B cell (primary cell): ENCODE measurements around the gene SSX3. TPM values are rescaled to one million over a fixed set of nuclear protein-coding genes. Genes with fewer than 3 reads are reported as not detected.

ENCODE experiments used
- ATAC-seq: fragments of 200-7000 bp; cut with Tn5 transposase; one replicate; pipeline ENCODE4 v1.10.0; 2021; ENCODE audit warnings: low read depth, mild to moderate bottlenecking, moderate number of reproducible peaks, moderate library complexity
- CTCF ChIA-PET: fragments of 350-600 bp; sonication (Branson Sonifier 250); formaldehyde crosslinking; loops from one replicate; lab custom pipeline; 2021; ENCODE audit warnings: antibody characterized with exemption, inconsistent platforms; lab: Charles Lee
- POLR2A ChIA-PET: fragments of 350-600 bp; sonication (Branson Sonifier 250); formaldehyde crosslinking; loops from one replicate; lab custom pipeline; 2021; ENCODE audit warnings: antibody characterized with exemption; lab: Charles Lee
- DNase-seq: peaks from one replicate; pipeline ENCODE4 v3.0.0; 2013
- H2AFZ ChIP-seq: 2 replicates; pipeline ENCODE4 v1.6.1; 2012; ENCODE audit warnings: mild to moderate bottlenecking, low read depth, low read length; ENCODE audit not compliant: insufficient read depth, poor library complexity, severe bottlenecking
- H3K27ac ChIP-seq, 2 donors: 1 replicate in 1 of 2; 2 replicates in 1 of 2; pipeline ENCODE4 v1.5.1; 2012 to 2013; ENCODE audit warnings: low read length in 2 of 2, mild to moderate bottlenecking in 2 of 2, moderate library complexity in 1 of 2
- H3K27me3 ChIP-seq, 4 experiments: fragments of 200-600 bp in 1 of 4; sonication (generic) in 1 of 4; replicated peaks in 1 of 4; 1 replicate in 2 of 4; 2 replicates in 2 of 4; pipeline versions ENCODE4 v1.6.1 to v1.7.0; 2013 to 2016; ENCODE audit warnings: low read length in 3 of 4, mild to moderate bottlenecking in 2 of 4, mixed read lengths in 1 of 4, moderate library complexity in 1 of 4; ENCODE audit not compliant: insufficient read depth in 4 of 4, control insufficient read depth in 3 of 4; ENCODE audit errors: control extremely low read depth in 1 of 4
- H3K36me3 ChIP-seq, 2 experiments: replicated peaks in 1 of 2; 1 replicate in 1 of 2; 2 replicates in 1 of 2; pipeline versions ENCODE4 v1.6.1 to v1.7.1; 2013; ENCODE audit warnings: low read length in 1 of 2; ENCODE audit not compliant: insufficient read depth in 2 of 2, control insufficient read depth in 1 of 2; ENCODE audit errors: control extremely low read depth in 1 of 2, extremely low read depth in 1 of 2
- H3K4me1 ChIP-seq, 2 donors: fragments of 200-600 bp in 1 of 2; sonication (generic) in 1 of 2; 1 replicate in 1 of 2; 2 replicates in 1 of 2; pipeline versions ENCODE4 v1.5.1 to v1.6.1; 2013 to 2017; ENCODE audit warnings: low read length in 2 of 2; ENCODE audit not compliant: control insufficient read depth in 2 of 2, insufficient read depth in 2 of 2
- H3K4me2 ChIP-seq: replicated peaks from 2 replicates; pipeline ENCODE3; 2012; ENCODE audit warnings: mild to moderate bottlenecking, low read depth, low read length; ENCODE audit not compliant: poor library complexity, severe bottlenecking
- H3K4me3 ChIP-seq, 5 experiments: fragments of 200-600 bp in 1 of 5; sonication (generic) in 1 of 5; 1 replicate in 3 of 5; 2 replicates in 2 of 5; pipeline versions ENCODE4 v1.5.1 to v1.7.0; 2011 to 2016; ENCODE audit warnings: low read length in 4 of 5, mild to moderate bottlenecking in 4 of 5, low read depth in 2 of 5, control low read depth in 1 of 5, moderate library complexity in 1 of 5; ENCODE audit not compliant: insufficient read depth in 1 of 5; ENCODE audit errors: control extremely low read depth in 1 of 5, extremely low read depth in 1 of 5
- H3K79me2 ChIP-seq: fragments of 200-600 bp; sonication (generic); one replicate; pipeline ENCODE4 v1.6.0; 2016; ENCODE audit warnings: low read length; ENCODE audit not compliant: control insufficient read depth, insufficient read depth
- H3K9ac ChIP-seq: fragments of 200-600 bp; sonication (generic); 2 replicates; pipeline ENCODE4 v1.6.1; 2017; ENCODE audit warnings: mild to moderate bottlenecking, low read length, moderate library complexity
- H3K9me3 ChIP-seq, 3 donors: one replicate each; pipeline versions ENCODE4 v1.6.1 to v1.7.1; 2013; ENCODE audit warnings: low read length in 2 of 3; ENCODE audit not compliant: control insufficient read depth in 2 of 3, insufficient read depth in 1 of 3; ENCODE audit errors: control extremely low read depth in 1 of 3
- H4K20me1 ChIP-seq: 2 replicates; pipeline ENCODE4 v1.6.0; 2012; ENCODE audit warnings: mild to moderate bottlenecking, low read length; ENCODE audit not compliant: insufficient read depth, control insufficient read depth, poor library complexity, severe bottlenecking
- H3K27ac Mint-ChIP-seq: one replicate; pipeline ENCODE4 v1.8.0; 2021; ENCODE audit warnings: mixed read lengths
- H3K27me3 Mint-ChIP-seq: one replicate; pipeline ENCODE4 v1.8.0; 2021; ENCODE audit warnings: mixed read lengths
- H3K4me1 Mint-ChIP-seq: one replicate; pipeline ENCODE4 v1.8.0; 2021; ENCODE audit warnings: mixed read lengths
- H3K4me3 Mint-ChIP-seq: one replicate; pipeline ENCODE4 v1.8.0; 2021; ENCODE audit warnings: mixed read lengths
- H3K9me3 Mint-ChIP-seq: one replicate; pipeline ENCODE4 v1.8.0; 2022; ENCODE audit warnings: mixed read lengths; ENCODE audit not compliant: insufficient read depth
- CTCF ChIP-seq: fragments of 200-600 bp; IDR thresholded peaks from one replicate; pipeline ENCODE4 v1.8.0; 2022; ENCODE audit warnings: antibody characterized with exemption, mild to moderate bottlenecking
- EZH2 ChIP-seq: IDR thresholded peaks from 2 replicates; pipeline ENCODE4 v1.6.1; 2012; ENCODE audit warnings: borderline replicate concordance, low read depth, mild to moderate bottlenecking, moderate library complexity, low read length; ENCODE audit not compliant: insufficient read depth, poor library complexity, severe bottlenecking
- WGBS: methylation state at CpG from one replicate; pipeline ENCODE4 v1.1.5; 2013; ENCODE audit warnings: missing lambda C conversion rate; ENCODE audit not compliant: insufficient coverage; 5-methylcytosine and 5-hydroxymethylcytosine counted together
- intact Hi-C: fragments of 100-400 bp; cut with micrococcal nuclease; formaldehyde crosslinking; loops from one replicate; pipeline ENCODE4 v1.10.0; 2022
- polyA plus RNA-seq: library from polyadenylated mRNA; depleted of rRNA; stranded (reverse); fragments of >200 nt; gene quantifications from 2 replicates; pipeline ENCODE4 v1.2.3, GENCODE V29; 2012
- small RNA-seq: library from RNA; depleted of rRNA; stranded (forward); fragments of <200 nt; gene quantifications from one replicate; pipeline ENCODE3, GENCODE V24; 2012; ENCODE audit warnings: low replicate concordance, low read depth; ENCODE audit not compliant: insufficient read length
- total RNA-seq, 2 donors: library from RNA; stranded (reverse); fragments of 120-200 nt in 1 of 2; gene quantifications; 1 replicate in 1 of 2; 2 replicates in 1 of 2; pipeline versions ENCODE4 v1.2.3 to v1.2.4, GENCODE V29; 2013 to 2022

The SSX3 gene
- total and polyA plus RNA-seq, 2 donors (not counting 1 experiment from before 2014, with no cell fraction given) = not detected

DNA sequence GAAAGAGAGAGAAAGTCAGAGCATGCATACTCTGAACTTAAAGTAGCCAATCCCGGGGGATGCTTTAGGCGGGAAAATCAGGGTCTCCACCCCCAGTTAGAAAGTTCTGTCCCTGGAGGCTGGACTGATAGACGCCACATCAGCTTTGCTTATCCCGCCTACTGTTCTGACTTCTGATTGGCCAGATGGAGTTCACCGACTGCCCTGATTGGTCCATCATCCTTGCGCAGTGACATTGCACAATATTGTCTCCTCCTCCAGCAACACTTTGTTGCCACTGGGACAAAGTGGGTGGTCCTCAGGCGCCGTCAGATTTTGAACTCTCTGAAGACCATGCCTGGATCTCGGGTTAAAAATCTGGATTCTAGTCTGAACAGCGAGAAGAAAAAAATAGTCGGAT, 50.3 kb downstream of the SSX3 start:
- Histone ChIP-seq H2AFZ (no peak overlapping the region), H3K36me3 (no peaks in the 10 kb centered on the region), H3K4me1 (no peaks in the 10 kb centered on the region), H3K79me2 (no peaks in the 10 kb centered on the region), H3K4me2 (no peak overlapping the region), H3K9me3 (no peaks in the 10 kb centered on the region), H3K4me3 (no peak overlapping the region), H3K9ac (no peak overlapping the region), H4K20me1 (no peaks in the 10 kb centered on the region), H3K27ac (no peak overlapping the region), H3K27me3 (no peaks in the 10 kb centered on the region)
- 88% methylated on average over 6 of the region's 11 CpGs for WGBS
- Mint-ChIP-seq H3K27me3 (peaks cover 7% of the 10 kb centered on the region), H3K4me1 (no peaks in the 10 kb centered on the region), H3K27ac (no peak overlapping the region), H3K9me3 (no peaks in the 10 kb centered on the region), H3K4me3 (no peak overlapping the region)
- intact Hi-C loops = no loop called here
- DNase-seq (no peak), ATAC-seq (no peak)
- POLR2A ChIA-PET = no interaction called here
- TF ChIP-seq CTCF (no peak), EZH2 (no peak)
- CTCF ChIA-PET = no interaction called here

Small RNA genes within 50 kb of the gene (small RNA-seq; reads per million reads assigned to genes)
- gene AL606490.7 (not detected), gene AL606490.9 (not detected)

Other genes with a start within 250 kb of the SSX3 start
- gene SPACA5B, start 226.1 kb downstream of the SSX3 start, total RNA-seq = not detected in 2 replicates
- gene SPACA5B, start 226.1 kb downstream of the SSX3 start, polyA plus RNA-seq = not detected in 2 replicates
- not detected in 2 replicates for gene SSX5, start 159.9 kb downstream of the SSX3 start, total RNA-seq
- not detected in 2 replicates for gene SSX5, start 159.9 kb downstream of the SSX3 start, polyA plus RNA-seq
- not detected in 2 replicates for gene SSX1, start 101.3 kb downstream of the SSX3 start, total RNA-seq
- gene SSX1, start 101.3 kb downstream of the SSX3 start, polyA plus RNA-seq = not detected in 2 replicates
- gene SSX4, start 26.8 kb upstream of the SSX3 start, total RNA-seq = not detected in 2 replicates
- gene SSX4, start 26.8 kb upstream of the SSX3 start, polyA plus RNA-seq = not detected in 2 replicates
- gene SSX4B, start 55.3 kb upstream of the SSX3 start, total RNA-seq = not detected in 2 replicates
- not detected in 2 replicates for gene SSX4B, start 55.3 kb upstream of the SSX3 start, polyA plus RNA-seq
- 14.8 and 15.1 TPM in 2 replicates for gene SLC38A5, start 113.6 kb upstream of the SSX3 start, total RNA-seq
- gene SLC38A5, start 113.6 kb upstream of the SSX3 start, polyA plus RNA-seq = 21.6 and 23.2 TPM in 2 replicates
- gene FTSJ1, start 119.5 kb upstream of the SSX3 start, total RNA-seq = 36.6 and 37.7 TPM in 2 replicates
- 55.8 and 64.4 TPM in 2 replicates for gene FTSJ1, start 119.5 kb upstream of the SSX3 start, polyA plus RNA-seq
- gene PORCN, start 152.3 kb upstream of the SSX3 start, total RNA-seq = 12.8 and 13.0 TPM in 2 replicates
- gene PORCN, start 152.3 kb upstream of the SSX3 start, polyA plus RNA-seq = 18.5 and 19.6 TPM in 2 replicates
- gene EBP, start 165.1 kb upstream of the SSX3 start, total RNA-seq = 27.9 and 33.4 TPM in 2 replicates
- 60.8 and 68.9 TPM in 2 replicates for gene EBP, start 165.1 kb upstream of the SSX3 start, polyA plus RNA-seq
- 24.6 and 25.2 TPM in 2 replicates for gene TBC1D25, start 183.0 kb upstream of the SSX3 start, total RNA-seq
- 31.5 and 51.6 TPM in 2 replicates for gene TBC1D25, start 183.0 kb upstream of the SSX3 start, polyA plus RNA-seq
- 190 and 200 TPM in 2 replicates for gene RBM3, start 217.8 kb upstream of the SSX3 start, total RNA-seq
- gene RBM3, start 217.8 kb upstream of the SSX3 start, polyA plus RNA-seq = 291 and 682 TPM in 2 replicates
- 85.1 and 94.6 TPM in 2 replicates for gene WDR13, start 240.8 kb upstream of the SSX3 start, total RNA-seq
- 257 and 273 TPM in 2 replicates for gene WDR13, start 240.8 kb upstream of the SSX3 start, polyA plus RNA-seq